ENCODE data around the gene ATE1.

- TF ChIP-seq, protein P1, sequence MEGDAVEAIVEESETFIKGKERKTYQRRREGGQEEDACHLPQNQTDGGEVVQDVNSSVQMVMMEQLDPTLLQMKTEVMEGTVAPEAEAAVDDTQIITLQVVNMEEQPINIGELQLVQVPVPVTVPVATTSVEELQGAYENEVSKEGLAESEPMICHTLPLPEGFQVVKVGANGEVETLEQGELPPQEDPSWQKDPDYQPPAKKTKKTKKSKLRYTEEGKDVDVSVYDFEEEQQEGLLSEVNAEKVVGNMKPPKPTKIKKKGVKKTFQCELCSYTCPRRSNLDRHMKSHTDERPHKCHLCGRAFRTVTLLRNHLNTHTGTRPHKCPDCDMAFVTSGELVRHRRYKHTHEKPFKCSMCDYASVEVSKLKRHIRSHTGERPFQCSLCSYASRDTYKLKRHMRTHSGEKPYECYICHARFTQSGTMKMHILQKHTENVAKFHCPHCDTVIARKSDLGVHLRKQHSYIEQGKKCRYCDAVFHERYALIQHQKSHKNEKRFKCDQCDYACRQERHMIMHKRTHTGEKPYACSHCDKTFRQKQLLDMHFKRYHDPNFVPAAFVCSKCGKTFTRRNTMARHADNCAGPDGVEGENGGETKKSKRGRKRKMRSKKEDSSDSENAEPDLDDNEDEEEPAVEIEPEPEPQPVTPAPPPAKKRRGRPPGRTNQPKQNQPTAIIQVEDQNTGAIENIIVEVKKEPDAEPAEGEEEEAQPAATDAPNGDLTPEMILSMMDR (IDR thresholded peaks at IDR 0.05), result no peak
- no peak for TF ChIP-seq POLR2A (IDR thresholded peaks at IDR 0.05)
Observed at GRCh38 chr10:121747163-121747775, 180.6 kb downstream of the ATE1 start.

Data from esophagus squamous epithelium (tissue), 4 donors.